HPDE6-E6E7 (cell line): ENCODE data around the gene THRB.

ENCODE experiments used
- DNase-seq: peaks from one replicate; pipeline ENCODE4 v3.0.0; 2011; ENCODE audit warnings: missing footprints; ENCODE audit errors: extremely low spot score

The THRB gene

DNA sequence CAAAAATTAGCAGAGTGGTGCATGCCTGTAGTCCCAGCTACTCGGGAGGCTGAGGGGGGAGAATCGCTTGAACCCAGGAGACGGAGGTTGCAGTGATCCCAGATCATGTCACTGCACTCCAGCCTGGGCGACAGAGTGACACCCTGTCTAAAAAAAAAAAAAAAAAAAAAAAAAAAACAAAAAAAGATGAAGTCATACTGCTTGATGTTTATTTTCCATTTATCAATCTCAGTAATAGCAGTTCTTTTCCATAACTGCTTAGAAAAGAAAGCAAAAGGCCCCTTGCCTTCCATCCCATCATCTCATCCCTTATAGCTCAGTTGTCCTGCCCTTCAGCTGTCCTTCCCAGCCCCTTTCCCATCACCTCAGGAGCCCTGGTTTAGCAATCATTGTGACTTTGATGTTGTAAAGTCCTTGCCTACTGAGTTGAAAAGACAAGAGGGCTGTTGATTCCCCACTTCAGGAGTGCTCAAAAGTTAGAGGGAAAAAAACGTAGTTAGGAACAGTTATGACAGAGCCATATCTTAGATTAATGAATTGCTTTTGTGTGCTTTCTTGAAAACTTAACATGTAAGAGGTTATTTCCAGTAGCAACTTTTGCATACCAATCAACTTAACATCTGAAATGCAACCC, 18.0 kb upstream of the THRB start:
- no peak for DNase-seq

DNA sequence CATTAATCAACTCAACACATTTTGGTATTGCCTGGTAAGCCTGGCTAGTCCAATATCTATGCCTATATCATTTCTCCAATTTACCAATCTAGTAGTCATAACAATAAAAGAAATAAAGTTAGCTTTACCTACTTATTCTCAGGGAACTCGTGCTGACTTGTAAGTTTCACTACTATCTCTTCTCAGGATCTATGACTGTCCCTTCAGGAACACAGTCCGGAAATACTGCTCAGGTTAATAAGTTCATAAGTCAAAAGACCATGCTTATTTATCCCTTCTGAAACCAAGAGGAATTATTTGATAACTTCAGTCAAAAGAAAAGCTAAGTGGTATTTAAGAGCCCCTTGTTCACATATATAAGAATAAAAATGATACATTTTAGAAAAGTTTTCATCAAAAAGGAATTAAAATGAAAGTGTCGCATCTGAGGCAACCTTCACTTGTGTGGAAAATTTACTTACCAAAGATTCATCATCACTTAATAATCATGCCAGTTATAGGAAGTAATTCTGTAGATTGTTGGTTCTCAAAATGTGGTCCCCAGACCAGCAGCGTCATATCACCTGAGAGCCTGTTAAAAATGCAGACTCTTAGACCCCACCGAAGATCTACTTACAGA, 15.5 kb upstream of the THRB start:
- no peak for DNase-seq

DNA sequence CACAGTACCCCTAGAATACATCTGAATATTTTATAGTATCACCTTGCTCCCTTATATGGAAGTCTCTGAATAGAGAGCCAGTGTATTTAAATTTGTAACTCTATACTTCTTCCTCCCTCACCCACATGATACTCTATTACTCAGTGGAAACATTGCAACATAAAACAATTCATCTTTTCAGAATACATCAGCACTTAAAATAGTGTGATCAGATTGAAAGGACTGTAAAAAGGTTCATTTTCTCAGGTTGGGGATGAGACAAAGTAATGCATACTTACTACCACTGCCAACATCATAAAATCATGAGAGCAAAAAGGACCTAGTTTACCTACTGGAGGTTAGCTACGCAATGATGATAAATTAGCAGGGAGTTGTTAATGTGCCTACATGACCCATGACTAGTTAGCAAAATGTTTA, 13.8 kb upstream of the THRB start:
- DNase-seq: no peak

DNA sequence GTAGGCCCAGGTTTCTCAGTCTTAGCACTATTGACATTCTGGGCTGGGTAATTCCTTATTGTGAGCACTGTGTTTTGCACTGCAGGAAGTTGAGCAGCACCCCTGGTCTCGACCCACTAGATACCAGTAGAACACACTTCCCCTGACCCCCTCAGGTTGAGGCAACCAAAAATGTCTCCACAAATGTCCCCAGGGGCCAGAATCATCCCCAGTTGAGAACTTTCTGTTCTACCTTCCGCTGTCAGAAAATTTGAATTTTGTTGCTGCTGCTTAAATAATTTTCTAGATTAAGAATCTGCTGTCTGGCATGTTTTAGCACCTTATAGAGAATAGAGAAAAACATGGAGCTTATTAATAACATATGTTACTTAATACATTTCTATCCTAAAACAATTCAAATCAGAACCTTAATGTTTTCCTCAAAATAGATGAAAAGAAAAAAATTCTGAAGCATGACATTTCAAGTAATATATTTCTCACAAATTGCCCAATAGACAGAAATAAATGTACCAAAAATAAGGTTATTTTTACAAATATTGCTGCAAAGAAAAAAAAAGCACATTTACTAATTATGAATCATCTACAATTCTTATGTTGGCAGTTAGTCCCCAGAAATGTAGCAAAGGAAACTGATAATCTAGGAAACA, 13.2 kb upstream of the THRB start:
- DNase-seq: no peak

DNA sequence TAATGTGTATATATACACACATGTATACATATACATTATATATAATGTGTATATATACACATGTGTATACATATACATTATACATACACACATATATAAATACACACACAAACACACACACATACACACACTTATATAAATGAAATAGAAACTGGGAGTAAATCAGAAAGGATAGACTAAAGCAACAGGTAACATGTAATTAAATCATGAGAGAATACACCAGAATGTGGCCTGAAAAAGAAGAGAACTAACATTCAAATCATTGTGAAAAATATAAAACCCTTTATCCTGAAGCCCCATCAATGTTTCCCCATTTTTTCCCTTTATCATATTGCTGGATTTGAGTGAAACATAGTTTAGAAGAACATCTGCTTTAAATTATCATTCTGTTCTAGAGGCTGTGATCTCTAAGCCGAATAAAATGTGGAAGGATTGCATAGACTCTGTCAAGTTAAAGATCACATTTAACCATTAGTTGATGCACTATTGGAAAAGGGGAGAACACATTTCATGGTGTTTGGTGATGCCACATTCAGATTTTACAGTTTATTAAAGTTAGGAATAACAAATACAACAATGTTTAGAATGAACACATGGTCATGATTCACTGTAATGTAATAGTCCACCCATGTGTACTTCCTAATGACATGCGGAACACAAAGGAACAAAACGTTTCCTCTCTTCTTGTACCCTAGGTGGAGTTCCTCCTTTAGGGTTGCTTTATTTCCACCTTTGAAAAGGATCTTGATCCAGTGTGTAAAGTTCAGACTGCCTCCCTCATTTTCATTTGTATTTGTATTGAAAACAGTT, 12.5 kb upstream of the THRB start:
- DNase-seq: no peak

DNA sequence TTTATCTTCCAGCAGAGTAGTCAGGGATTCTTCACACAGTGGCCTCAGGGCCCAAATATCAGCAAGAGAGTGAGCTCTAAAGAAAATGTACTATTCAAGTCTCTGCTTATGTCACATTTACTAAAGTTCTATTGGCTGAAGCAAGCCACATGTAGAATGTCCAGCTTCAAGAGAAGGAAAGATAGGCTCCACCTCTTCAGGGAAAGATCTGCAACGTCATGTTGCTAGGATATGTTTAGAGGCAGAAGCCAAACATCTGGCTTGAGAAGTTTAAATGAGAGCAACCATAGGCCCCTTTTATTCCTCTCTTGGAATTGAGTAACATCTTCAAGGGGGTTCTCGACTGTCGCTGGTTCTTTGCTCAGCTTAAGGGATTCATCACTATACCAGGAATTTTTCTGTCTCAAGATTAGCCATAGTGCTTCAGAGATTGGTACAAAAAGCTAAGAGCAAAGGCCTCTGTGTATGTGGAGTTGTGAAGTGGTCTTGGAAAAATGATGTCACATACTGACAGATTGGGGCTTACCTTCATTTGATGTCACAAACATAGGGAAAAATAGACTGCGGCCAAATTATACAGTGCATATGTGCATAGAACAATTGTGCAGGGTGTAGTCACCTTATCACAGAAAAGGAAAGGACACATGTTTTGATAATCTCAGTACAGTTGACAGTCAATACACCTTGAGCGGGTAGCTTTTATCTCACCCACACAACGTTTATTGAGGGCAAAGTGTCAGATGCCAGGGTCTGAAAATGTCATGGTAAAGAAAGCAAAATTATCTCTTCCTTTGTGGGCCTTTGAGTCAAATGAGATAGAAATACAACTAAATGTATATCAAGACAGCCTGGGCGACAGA, 11.3 kb upstream of the THRB start:
- no peak for DNase-seq

DNA sequence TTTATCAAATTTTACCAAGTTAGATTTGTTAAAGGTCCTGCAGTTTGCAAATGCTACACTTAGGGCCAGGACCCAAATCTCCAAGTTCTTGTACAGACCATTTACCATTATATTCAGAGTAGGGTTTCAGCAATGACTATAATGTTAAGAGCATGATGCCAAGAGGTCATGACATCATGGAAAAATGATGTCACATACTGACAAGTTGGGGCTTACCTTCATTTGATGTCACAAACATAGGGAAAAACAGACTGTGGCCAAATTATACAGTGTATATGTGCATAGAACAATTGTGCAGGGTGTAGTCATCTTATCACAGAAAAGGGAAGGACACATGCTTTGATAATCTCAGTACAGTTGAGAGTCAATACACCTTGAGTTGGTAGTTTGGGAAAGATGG, 10.1 kb upstream of the THRB start:
- no peak for DNase-seq

DNA sequence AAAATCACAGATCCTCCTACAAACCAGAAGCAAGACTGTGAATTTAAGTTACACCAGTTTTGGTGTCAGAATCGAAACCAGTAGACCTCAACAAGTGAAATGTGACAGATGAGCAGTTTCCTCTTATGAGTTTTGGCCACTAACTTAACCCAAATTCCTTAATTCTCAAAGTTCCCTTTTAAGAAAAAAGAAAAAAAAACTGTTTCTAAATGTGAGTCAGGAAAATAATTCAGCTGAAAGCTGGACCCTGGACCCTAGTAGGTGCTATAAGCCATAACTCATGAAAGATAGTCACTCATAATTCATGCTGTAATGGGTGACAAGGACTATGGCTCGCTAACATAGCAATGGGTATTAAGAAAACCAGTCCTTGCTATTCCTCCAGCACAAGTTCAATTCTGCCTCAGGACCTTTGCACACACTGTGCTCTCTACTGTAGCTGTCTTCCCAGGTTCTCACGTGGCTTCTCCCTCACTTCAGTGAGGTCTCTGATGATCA, 9.0 kb upstream of the THRB start:
- DNase-seq: no peak

DNA sequence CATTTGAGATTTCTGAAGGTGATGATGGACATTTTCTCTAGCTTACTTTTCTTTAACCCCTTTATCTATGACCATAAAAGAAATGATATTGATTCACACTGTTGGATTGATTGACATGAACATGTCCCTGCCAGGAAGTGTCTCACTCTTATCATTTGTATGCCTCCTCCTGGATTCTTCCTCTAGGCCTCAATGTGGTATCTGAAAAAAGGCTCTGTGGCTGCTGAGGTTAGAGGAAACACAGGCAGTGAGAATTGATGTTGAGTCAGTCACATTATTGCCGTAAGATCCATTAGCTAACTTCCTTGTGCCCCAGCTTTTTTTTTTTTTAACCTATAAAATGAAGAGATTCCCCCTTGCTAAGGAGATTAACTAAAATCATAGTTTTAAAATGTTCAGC, 8.0 kb upstream of the THRB start:
- DNase-seq: no peak

DNA sequence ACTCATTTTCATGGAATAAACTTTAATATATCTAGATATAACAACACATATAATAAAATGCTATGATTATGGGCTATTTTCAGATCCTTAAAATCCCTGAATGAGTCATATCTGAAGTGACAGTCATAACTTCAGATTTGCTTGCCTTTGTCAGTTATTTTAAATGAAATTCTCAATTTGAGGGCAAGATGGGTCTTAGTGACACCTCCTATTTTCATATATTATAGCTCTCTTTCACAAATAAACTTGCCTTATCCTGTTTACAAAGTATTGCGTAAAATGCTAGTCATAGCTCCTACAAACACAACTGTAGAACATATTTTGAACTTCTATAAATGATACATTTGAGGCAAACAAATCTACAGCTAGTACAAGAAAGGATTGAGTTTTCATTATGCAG, 6.2 kb upstream of the THRB start:
- no peak for DNase-seq

DNA sequence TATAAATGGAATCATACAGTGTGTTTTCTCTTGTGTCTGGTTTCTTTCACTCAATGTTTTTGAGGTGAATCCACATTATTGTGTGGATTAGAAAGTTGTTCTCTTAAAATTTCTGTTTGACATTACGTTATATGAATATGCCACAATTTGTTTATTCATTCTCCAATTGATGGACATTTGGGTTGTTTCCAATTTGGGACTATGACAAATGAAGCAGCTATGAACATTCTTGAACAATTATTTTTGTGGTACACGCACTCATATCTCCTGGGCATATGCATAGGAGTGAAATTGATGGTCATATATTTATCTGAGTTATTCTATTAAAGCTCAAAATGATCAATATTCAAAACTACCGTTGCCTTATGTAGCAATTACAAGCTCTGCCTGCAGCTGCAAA, 5.3 kb upstream of the THRB start:
- no peak for DNase-seq

DNA sequence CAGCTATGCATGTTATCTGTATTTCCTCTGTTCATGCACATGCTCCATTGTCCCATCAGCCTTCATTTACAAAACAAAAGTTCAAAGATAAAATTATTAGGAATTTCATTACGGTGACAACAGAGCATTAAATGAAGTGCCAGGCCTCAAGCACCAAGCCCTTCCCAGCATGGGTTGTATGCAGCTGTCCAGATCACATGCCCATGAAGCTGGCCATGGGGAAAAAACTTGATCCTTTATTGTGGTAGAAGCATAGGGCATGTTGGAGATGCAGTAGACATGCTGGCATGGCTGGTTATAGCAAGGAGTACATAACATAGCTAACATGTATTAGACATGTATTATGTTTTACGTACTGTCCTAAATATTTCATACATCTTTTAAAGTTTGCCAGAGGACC, 4.1 kb upstream of the THRB start:
- DNase-seq: no peak

DNA sequence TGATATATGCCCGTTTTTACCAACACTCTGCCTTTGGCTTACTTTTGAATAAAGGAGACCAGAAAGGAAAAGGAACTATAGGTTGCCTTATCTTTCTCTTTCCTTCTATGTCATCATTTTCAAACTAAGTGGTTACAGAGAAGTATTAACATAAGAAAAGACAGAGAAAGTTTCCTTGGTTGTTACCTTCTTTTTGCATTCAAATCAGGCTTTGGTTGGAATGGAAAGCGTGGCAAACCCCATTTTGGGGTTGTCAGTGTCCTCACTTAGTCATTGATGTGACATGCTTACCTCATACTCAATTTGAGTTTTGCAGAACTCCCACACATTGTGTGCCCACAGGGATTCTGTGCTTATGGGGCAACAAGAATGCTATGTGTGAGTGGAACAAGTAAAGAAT, 3.7 kb upstream of the THRB start:
- DNase-seq: no peak

DNA sequence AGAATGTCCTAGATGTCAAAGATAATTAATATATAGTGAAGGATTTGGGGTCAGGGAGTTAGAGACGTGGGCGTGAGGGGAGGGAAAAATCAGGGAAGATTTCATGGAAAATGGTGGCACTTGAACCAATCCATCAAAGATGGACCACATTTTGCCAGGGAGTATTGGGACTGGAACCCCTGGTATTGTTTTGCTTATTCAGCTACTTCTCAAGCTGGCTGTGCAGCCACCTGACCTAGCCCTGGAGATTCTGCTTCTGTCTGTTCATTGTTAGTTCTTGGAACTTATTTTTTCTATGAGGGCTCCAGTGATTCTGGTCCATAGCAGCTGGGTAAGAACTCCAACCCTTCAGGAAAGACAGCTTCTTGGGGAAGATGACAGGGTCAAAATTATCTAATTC, 3.3 kb upstream of the THRB start:
- DNase-seq: no peak

DNA sequence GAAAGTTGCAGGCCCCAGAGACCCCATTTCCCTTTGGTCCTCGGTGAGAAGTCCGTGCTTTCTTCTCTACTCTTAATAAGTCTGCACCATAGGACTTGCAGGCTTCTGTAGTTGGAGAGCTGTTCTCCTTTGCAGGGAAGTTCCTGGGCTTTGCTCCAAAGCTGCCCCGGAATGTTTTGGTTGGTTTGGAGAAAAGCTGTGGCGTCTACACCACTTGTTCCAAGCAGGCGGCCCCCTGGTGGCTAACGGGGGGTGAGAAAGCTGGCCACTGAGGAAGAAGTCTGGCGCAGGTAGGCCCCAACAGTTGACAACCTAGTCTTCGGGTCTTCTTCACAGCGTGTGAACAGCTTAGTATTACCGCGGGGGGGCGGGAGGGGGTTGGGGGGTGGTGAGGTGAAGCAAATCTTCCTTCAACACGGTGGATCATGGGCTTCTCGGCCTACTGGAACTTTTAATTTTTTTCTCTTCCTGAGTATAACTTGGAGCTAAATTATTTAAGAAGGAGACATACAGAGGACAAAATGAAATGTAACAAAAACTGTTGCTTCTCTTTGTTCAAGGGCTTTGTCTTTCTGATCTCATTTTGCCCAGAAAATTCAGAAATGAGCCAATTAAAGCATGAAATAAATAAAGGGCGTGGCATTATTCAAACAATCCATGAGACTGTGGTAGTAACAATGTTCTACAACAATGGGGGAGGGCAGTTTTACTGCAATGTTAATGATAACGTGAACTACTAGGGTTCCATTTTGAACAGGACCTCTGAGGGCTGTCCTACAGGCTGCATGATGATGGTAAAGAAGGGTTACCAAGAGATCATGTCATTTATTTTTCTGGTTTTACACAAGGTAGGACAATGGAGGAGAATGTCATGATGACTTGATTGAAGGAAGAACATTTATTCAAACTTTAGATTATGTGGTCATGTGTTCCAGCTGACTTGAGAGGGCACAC, 2.2 kb upstream of the THRB start:
- no peak for DNase-seq

DNA sequence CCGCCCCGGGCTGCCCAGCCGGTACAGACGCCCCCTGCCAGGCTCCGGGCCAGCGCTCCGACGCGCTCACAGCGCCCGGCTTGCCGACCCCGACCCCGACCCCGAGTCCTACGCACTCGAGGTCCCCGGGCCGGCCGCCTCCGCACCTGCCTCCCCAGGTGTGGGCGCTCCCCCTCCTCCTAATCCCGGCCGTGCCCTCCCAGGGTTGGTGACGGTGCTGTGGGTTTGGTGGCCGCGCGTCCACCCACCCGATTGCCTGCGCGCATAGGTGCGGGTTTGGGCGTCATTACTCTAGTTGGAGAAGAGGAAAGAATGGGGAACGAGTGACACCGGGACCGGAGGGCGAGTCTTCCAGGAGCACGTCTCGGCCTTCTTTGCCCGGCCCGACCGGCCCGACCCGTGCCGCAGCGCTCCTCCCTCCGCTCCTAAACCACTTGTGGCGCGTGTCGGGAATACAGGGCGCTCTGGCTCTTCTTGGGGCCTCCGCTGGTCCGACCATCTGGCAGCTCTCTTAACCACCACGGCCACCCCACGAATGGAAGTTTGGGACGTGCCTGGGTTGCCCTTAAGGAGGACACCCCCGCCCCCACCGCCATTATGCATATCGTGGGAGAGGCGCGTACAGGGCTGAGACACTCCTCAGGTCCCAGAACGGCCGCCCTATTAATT, 810 bp upstream of the THRB start:
- DNase-seq: no peak

DNA sequence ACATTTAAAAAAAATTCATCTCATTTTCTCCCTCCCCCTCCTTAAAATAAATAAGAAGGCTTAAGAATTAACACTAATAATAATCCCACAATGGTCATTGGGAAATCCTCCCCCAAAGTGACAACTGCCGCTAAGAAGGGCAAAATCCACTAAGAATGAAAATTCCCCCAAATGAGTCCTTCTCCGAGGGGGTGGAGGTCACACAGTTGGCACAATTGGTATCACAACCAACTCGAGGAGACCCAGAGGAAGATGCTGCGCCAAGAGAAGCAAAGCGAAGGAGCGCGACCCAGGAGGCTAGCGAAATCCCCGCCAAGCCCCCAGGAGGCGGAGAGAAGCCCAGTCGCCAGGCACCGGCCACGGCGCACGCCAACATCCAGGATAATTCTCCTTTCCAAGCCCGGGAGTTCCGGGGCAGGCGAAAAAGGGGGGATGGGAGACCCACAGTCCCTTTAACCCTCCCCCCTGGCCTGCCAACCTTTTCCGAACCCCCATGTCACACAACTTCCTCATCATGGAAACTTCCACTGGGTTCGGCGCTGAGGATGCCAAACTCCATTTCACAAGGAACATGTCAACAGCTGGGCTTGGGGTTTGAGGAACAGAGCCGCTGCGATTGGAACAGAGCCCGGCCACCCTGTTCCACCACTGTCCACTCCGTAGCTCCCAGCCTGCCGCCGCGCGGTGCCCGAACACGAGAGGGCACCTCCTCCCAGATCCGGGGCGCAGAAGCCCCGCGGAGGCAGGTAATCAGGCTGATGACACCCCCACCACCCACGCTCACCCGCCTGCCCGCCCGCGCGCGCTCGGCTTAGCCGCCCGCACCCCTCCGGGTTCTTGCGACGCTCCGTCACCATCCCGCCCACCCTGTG, 668 bp downstream of the THRB start:
- DNase-seq: no peak

DNA sequence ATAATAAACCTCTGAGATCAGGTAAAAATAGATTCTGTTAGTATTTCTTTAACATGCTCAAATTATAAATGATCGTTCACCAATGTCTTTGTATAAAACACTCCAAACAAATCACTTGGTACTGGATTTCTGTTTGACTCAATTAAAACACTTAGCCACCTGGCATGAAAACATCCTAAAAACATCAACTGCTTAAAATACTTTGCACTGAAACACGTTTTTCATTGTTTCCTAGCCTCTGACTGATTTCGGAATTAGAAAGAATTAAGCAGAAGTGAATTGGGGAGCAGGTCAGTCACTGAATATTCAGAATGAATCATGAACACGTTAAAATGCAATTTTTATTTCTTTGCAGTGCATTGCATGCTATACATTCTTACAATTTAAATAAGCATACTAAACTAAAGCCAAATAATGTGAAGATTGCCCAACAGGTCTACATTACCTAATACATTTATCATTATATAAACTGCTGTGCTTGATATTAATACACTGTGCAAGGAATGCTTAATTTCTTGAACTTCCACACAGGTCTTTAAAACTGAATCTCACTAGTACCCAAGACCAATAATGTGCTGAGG, 1.6 kb downstream of the THRB start:
- no peak for DNase-seq
